Mucosa of rectum (tissue), 2 donors: Measurements from ENCODE around the gene PRELP.
A peak's percentile ranks its signal among the peaks of the same experiment; 100 is the strongest.
"Not testable (repeated sequence)": the region's sequence is repeated elsewhere in the genome, so short reads cannot be mapped to it uniquely, and the experiment has no call there.

ENCODE experiments used
- H3K27ac ChIP-seq, 2 donors: one replicate each; pipeline ENCODE4 v1.7.0; 2013; ENCODE audit warnings: inconsistent platforms in 2 of 2, low read depth in 2 of 2, low read length in 2 of 2
- H3K27me3 ChIP-seq, 2 donors: one replicate each; pipeline ENCODE4 v1.7.0; 2013; ENCODE audit warnings: low read length in 2 of 2; ENCODE audit not compliant: control insufficient read depth in 2 of 2, insufficient read depth in 2 of 2
- H3K36me3 ChIP-seq, 2 donors: one replicate each; pipeline ENCODE4 v1.7.0; 2013; ENCODE audit warnings: low read length in 2 of 2; ENCODE audit not compliant: control insufficient read depth in 2 of 2, insufficient read depth in 2 of 2
- H3K4me1 ChIP-seq, 2 donors: one replicate each; pipeline ENCODE4 v1.7.0; 2013; ENCODE audit warnings: low read length in 2 of 2, mild to moderate bottlenecking in 1 of 2; ENCODE audit not compliant: control insufficient read depth in 2 of 2, insufficient read depth in 2 of 2
- H3K4me3 ChIP-seq, 2 donors: one replicate each; pipeline ENCODE4 v1.7.0; 2013; ENCODE audit warnings: low read length in 2 of 2
- H3K9ac ChIP-seq, 2 donors: one replicate each; pipeline ENCODE4 v1.7.0; 2013; ENCODE audit warnings: low read length in 2 of 2, low read depth in 1 of 2, mild to moderate bottlenecking in 1 of 2
- H3K9me3 ChIP-seq, 2 donors: one replicate each; pipeline ENCODE4 v1.7.0; 2013; ENCODE audit warnings: low read length in 2 of 2; ENCODE audit not compliant: control insufficient read depth in 2 of 2
- donor health status: healthy.
- donor health status: Normal muscosa, but diverticular disease.

PRELP gene

GRCh38 chr1:203441766-203442165 lies 33.8 kb upstream of the PRELP start:
- Histone ChIP-seq H3K4me1 (peaks cover 12 to 24% of the 10 kb centered on the region in 2 donors), H3K9me3 (no peaks in the 10 kb centered on the region), H3K9ac (no peak overlapping the region), H3K36me3 (no peaks in the 10 kb centered on the region), H3K4me3 (no peak overlapping the region), H3K27me3 (no peaks in the 10 kb centered on the region), H3K27ac (no peak overlapping the region)

- H3K27me3 ChIP-seq = no peaks in the 10 kb centered on the region
- no peak overlapping the region for H3K4me3 ChIP-seq
- no peak overlapping the region for H3K27ac ChIP-seq
- no peak overlapping the region for H3K9ac ChIP-seq
- peaks cover 12 to 24% of the 10 kb centered on the region in 2 donors for H3K4me1 ChIP-seq
- no peaks in the 10 kb centered on the region for H3K36me3 ChIP-seq
- no peaks in the 10 kb centered on the region for H3K9me3 ChIP-seq
Observed at GRCh38 chr1:203442821-203443220, 32.8 kb upstream of the PRELP start.

GRCh38 chr1:203443296-203443695 lies 32.3 kb upstream of the PRELP start:
- Histone ChIP-seq H3K4me3 (no peak overlapping the region), H3K36me3 (no peaks in the 10 kb centered on the region), H3K9me3 (no peaks in the 10 kb centered on the region), H3K27ac (no peak overlapping the region), H3K4me1 (peaks cover 12 to 24% of the 10 kb centered on the region in 2 donors), H3K9ac (no peak overlapping the region), H3K27me3 (no peaks in the 10 kb centered on the region)

- no peak overlapping the region for H3K27ac ChIP-seq
- no peaks in the 10 kb centered on the region for H3K36me3 ChIP-seq
- peaks cover 12 to 18% of the 10 kb centered on the region in 2 donors for H3K4me1 ChIP-seq
- H3K27me3 ChIP-seq = no peaks in the 10 kb centered on the region
- H3K4me3 ChIP-seq = no peak overlapping the region
- H3K9me3 ChIP-seq = no peaks in the 10 kb centered on the region
- no peak overlapping the region for H3K9ac ChIP-seq
Observed at GRCh38 chr1:203444171-203444576, 31.4 kb upstream of the PRELP start.

- H3K36me3 ChIP-seq = no peaks in the 10 kb centered on the region
- no peaks in the 10 kb centered on the region for H3K9me3 ChIP-seq
- H3K27ac ChIP-seq = no peak overlapping the region
- H3K4me1 ChIP-seq = peaks cover 0 to 2% of the 10 kb centered on the region in 2 donors
- no peak overlapping the region for H3K4me3 ChIP-seq
- no peak overlapping the region for H3K9ac ChIP-seq
- H3K27me3 ChIP-seq = no peaks in the 10 kb centered on the region
Observed at GRCh38 chr1:203447151-203447550, 28.5 kb upstream of the PRELP start.

GRCh38 chr1:203447598-203447997 lies 28.0 kb upstream of the PRELP start:
- H3K4me3 ChIP-seq, H3K9me3 ChIP-seq, H3K9ac ChIP-seq, H3K27me3 ChIP-seq, H3K36me3 ChIP-seq, H3K27ac ChIP-seq, H3K4me1 ChIP-seq: not testable (repeated sequence)

GRCh38 chr1:203448521-203449061 lies 27.0 kb upstream of the PRELP start:
- Histone ChIP-seq H3K4me1 (peaks cover 0 to 2% of the 10 kb centered on the region in 2 donors), H3K4me3 (no peak overlapping the region), H3K27ac (peak overlapping the region in 1 of 2 donors; percentile 18)

GRCh38 chr1:203450001-203450400 lies 25.6 kb upstream of the PRELP start:
- H3K4me3 ChIP-seq = no peak overlapping the region
- H3K27me3 ChIP-seq = no peaks in the 10 kb centered on the region
- H3K27ac ChIP-seq = no peak overlapping the region
- H3K9me3 ChIP-seq = no peaks in the 10 kb centered on the region
- no peak overlapping the region for H3K9ac ChIP-seq
- no peaks in the 10 kb centered on the region for H3K4me1 ChIP-seq
- no peaks in the 10 kb centered on the region for H3K36me3 ChIP-seq

More at GRCh38 chr1:203448521-203449061, 27.0 kb upstream of the PRELP start:
- Histone ChIP-seq H3K36me3 (no peaks in the 10 kb centered on the region), H3K9ac (no peak overlapping the region), H3K27me3 (no peaks in the 10 kb centered on the region), H3K9me3 (no peaks in the 10 kb centered on the region)

GRCh38 chr1:203450479-203451149 lies 25.0 kb upstream of the PRELP start:
- H3K4me1 ChIP-seq = no peaks in the 10 kb centered on the region
- no peaks in the 10 kb centered on the region for H3K36me3 ChIP-seq
- H3K4me3 ChIP-seq = no peak overlapping the region
- H3K27ac ChIP-seq = no peak overlapping the region
- no peak overlapping the region for H3K9ac ChIP-seq
- no peaks in the 10 kb centered on the region for H3K27me3 ChIP-seq
- H3K9me3 ChIP-seq = no peaks in the 10 kb centered on the region

GRCh38 chr1:203451836-203452784 lies 23.5 kb upstream of the PRELP start:
- no peaks in the 10 kb centered on the region for H3K27me3 ChIP-seq
- H3K4me1 ChIP-seq = no peaks in the 10 kb centered on the region

More at GRCh38 chr1:203451836-203452784, 23.5 kb upstream of the PRELP start:
- Histone ChIP-seq H3K27ac (no peak overlapping the region), H3K36me3 (no peaks in the 10 kb centered on the region), H3K4me3 (no peak overlapping the region), H3K9me3 (no peaks in the 10 kb centered on the region), H3K9ac (no peak overlapping the region)
